Measurements from ENCODE around the gene RIMBP2.

DNA sequence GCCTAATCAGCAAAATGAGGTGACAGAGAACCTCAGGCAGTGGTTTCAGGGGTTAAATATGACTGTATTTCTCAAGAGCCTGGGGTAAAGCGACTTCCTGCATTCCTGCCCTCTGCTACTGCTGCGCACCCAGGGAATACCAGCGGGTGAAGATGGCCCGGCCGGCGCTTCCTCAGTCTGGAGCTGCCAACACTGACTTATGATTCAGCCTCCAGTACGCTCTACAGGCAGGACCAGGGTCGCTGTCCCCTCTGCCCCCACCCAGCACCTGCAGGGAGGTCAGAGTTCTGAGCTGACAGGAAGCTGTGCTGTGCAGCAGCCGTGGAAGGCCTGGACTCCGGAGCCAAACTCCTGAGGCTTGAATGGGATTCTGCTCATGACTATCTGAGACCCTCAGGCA is 250.5 kb downstream of the RIMBP2 start:
- TF ChIP-seq, protein P1, sequence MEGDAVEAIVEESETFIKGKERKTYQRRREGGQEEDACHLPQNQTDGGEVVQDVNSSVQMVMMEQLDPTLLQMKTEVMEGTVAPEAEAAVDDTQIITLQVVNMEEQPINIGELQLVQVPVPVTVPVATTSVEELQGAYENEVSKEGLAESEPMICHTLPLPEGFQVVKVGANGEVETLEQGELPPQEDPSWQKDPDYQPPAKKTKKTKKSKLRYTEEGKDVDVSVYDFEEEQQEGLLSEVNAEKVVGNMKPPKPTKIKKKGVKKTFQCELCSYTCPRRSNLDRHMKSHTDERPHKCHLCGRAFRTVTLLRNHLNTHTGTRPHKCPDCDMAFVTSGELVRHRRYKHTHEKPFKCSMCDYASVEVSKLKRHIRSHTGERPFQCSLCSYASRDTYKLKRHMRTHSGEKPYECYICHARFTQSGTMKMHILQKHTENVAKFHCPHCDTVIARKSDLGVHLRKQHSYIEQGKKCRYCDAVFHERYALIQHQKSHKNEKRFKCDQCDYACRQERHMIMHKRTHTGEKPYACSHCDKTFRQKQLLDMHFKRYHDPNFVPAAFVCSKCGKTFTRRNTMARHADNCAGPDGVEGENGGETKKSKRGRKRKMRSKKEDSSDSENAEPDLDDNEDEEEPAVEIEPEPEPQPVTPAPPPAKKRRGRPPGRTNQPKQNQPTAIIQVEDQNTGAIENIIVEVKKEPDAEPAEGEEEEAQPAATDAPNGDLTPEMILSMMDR (IDR thresholded peaks at IDR 0.05; ENCODE audit: insufficient read depth, low read length), result no peak
- no peak for TF ChIP-seq GABPA (IDR thresholded peaks at IDR 0.05; ENCODE audit: low read depth)
- TF ChIP-seq POLR2AphosphoS5 (IDR thresholded peaks at IDR 0.05; ENCODE audit: low read depth), result no peak

Data from HL-60 (cell line).